Activated T-cell treated with anti-CD3 and anti-CD28 coated beads, Interleukin-2, amount 50 U/mL, for 4 hours (primary cell): ENCODE data around the gene RBBP8NL. TPM values are rescaled to one million over a fixed set of nuclear protein-coding genes. Genes with fewer than 3 reads are reported as not detected.
"Not testable (repeated sequence)": the region's sequence is repeated elsewhere in the genome, so short reads cannot be mapped to it uniquely, and the experiment has no call there.

Experiments
- ATAC-seq, 2 donors: fragments of 200-7000 bp; cut with Tn5 transposase; one replicate each; pipeline ENCODE4 v1.10.0; 2021
- DNase-seq: peaks from one replicate; pipeline ENCODE4 v3.0.0-alpha.2; 2020
- H3K27me3 Mint-ChIP-seq: one replicate; pipeline ENCODE4 v1.8.0; 2021; ENCODE audit warnings: low read depth, mixed read lengths
- H3K36me3 Mint-ChIP-seq: one replicate; pipeline ENCODE4 v1.8.0; 2022; ENCODE audit warnings: mixed read lengths; ENCODE audit not compliant: insufficient read depth
- H3K4me1 Mint-ChIP-seq: one replicate; pipeline ENCODE4 v1.8.0; 2021; ENCODE audit warnings: low read depth, mixed read lengths
- H3K4me3 Mint-ChIP-seq: one replicate; pipeline ENCODE4 v1.8.0; 2021; ENCODE audit warnings: mild to moderate bottlenecking, moderate library complexity, mixed read lengths
- H3K9me3 Mint-ChIP-seq: one replicate; pipeline ENCODE4 v1.8.0; 2021; ENCODE audit warnings: mixed read lengths
- total RNA-seq, 3 donors: library from RNA; stranded (reverse); gene quantifications; one replicate each; pipeline ENCODE4 v1.2.1, GENCODE V29; 2021

Gene RBBP8NL
- total RNA-seq, 3 donors from 2014 or later: not detected

DNA sequence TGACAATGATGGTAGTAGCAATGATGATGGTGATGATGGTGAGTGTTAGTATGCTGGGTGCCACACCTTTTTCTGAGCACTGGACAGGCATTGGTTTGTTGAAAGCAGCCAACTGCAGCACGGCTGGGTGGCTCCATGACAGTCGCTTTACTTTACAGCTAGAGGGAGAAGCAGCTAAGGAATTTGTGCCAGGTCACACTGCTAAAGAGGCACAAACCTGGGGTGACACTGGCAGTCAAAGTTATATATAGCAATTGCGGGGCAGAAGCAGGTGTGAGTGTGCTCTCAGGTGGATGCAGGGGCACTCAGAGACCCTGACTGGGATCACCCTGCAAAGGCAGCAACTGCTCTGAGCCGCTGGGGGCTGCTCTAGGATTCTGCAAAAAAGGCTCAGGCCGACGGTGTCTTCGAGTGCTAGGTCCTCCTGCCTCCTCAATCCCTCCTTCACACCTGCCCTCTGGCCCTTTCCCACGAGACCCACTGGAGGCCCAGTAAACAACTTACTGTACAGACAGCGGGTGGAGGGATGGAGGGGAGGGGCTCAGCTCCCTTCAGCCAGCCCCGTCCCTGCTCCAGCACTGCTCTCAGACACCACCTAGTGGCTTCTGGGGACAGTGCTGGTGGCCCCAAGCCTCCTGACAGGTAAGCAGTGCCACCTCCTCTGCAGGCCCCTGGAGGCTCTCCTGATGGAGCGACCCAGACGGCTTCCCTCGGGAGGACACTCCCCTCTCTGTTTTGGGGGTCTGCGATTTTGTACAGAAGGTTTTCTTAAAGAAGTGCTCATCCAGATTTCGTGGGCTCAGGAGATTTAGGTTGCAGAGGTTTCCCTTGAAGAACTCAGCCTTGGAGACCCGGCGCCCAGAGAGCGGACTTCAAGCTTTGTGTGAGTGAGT is 44.8 kb downstream of the RBBP8NL start:
- Mint-ChIP-seq H3K9me3 (peaks cover 4% of the 10 kb centered on the region), H3K27me3 (no peaks in the 10 kb centered on the region), H3K36me3 (peaks cover 11% of the 10 kb centered on the region), H3K4me1 (peaks cover 23% of the 10 kb centered on the region), H3K4me3 (no peak overlapping the region)
- ATAC-seq (peak; percentile 59 to 74), DNase-seq (peak; percentile 73)

DNA sequence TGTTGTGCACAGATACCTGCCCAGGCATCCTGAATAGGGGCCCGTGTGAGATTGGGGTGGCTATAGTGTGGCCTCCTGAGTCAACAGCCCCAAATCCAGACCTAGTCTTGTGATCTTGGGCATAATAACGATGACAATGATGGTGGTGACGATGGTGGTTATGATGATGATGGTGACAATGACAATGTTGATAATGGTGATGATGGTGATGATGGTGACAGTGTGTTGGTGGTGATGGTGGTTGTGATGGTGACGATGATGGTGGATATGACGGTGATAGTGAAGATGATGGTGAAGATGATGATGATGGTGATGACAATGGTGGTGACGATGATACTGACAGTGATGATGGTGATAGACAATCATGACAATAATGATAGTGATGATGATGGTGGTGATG is 45.5 kb downstream of the RBBP8NL start:
- ATAC-seq (no peak), DNase-seq (no peak)
- no peak overlapping the region for H3K4me3 Mint-ChIP-seq
- H3K27me3 Mint-ChIP-seq: no peaks in the 10 kb centered on the region
- peaks cover 21% of the 10 kb centered on the region for H3K4me1 Mint-ChIP-seq
- peaks cover 4% of the 10 kb centered on the region for H3K9me3 Mint-ChIP-seq
- peaks cover 10% of the 10 kb centered on the region for H3K36me3 Mint-ChIP-seq

DNA sequence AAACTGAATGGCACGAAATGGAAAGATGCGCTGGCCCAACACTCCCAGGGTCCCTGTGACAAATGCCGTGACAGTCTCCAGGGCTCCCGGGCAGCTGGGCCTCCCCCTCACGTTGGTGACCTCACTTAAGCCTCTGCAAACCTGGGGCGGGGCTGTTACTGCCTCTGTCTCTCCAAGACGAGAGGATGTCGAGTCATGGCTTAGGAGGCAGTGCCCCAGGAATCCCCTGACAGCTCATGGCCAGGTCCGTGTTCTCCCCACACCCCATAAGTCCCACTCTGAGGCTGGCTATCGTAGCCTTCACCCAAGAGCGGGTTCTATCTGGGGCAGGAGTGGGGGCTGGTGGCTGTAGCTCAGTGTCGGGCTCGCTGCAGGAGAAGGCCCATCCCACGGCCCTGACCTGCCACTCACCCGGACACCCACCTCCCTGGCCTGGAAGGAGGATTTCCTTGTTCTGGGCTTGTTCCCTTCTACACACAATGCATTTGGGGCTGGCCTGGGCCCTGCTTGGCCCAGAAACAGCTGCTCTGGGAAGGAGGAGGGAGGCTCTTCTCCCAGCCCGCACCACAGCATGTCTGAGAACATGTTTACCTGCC is 46.0 kb downstream of the RBBP8NL start:
- Mint-ChIP-seq H3K4me1 (peaks cover 21% of the 10 kb centered on the region), H3K4me3 (no peak overlapping the region), H3K36me3 (peaks cover 10% of the 10 kb centered on the region), H3K27me3 (no peaks in the 10 kb centered on the region), H3K9me3 (peaks cover 4% of the 10 kb centered on the region)
- no peak for DNase-seq
- no peak for ATAC-seq

DNA sequence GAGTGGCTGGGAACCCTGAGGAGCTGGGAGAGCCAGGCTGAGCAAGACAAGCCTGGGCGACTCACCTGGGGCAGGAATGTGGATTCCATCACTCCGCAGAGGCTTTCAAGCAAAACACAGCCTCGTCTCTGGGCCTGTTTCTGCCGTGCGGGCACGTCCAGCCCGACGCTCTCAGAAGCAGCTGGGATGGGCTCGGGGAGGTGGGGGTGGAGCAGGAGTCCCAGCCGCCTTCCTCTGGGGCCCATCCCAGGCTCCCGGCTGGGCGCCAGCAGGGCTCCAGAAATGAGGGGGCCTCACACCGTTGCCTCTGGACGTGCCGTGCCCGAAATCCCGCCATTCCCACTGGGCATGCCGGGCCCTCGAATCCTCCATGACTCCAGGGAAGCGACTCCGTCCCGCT is 49.1 kb downstream of the RBBP8NL start:
- peaks cover 5% of the 10 kb centered on the region for H3K4me1 Mint-ChIP-seq
- H3K27me3 Mint-ChIP-seq: no peaks in the 10 kb centered on the region
- H3K9me3 Mint-ChIP-seq: peaks cover 4% of the 10 kb centered on the region
- ATAC-seq (no peak), DNase-seq (no peak)
- H3K4me3 Mint-ChIP-seq: no peak overlapping the region
- peaks cover 10% of the 10 kb centered on the region for H3K36me3 Mint-ChIP-seq

DNA sequence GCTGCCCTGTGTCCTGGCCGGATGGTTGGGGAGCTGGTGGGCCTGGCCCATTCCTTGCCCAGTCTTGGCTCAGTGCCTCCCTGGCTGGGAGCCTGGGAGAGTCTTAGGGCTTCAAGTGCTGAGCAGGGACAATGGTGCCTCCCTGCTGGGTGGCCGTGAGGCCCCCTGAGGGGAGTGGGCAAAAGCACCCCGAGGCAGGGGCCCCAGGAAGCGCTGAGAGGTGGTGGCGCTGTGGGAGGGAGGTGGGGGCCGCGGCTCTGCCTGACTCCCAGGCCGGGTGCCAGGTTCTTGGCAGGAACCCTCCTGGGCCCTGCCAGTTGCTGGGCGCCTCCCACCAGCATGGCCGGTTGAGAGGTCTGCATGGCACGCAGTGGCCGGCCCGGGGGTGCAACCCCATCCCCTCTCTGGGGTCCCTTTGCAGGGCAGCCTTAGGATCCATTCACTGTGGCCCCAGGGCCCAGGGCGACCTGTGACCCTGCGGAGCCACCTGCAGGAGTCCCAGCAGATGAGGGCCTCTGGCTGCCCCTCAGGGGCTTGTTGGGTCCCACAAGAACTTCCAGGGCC is 49.6 kb downstream of the RBBP8NL start:
- ATAC-seq: no peak
- DNase-seq: no peak
- no peak overlapping the region for H3K4me3 Mint-ChIP-seq

DNA sequence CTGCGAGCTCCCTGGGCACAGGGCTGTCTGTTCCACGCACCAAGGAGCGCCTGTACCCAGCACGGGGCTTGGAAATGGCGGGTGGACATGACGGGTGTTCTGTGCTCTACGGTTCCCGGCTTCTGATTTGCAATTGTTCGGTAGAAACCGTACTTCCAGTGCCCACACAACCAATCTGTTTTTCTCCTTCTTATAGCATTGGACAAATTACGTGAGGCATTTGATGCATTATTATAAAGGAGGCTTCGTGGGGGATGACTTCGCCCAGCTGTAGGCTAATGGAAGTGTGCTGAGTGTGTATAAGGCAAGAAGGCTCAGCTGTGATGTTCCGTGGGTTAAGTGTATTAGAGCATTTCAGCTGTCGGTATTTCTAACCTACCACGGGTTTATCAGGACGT is 50.3 kb downstream of the RBBP8NL start:
- DNase-seq (no peak), ATAC-seq (no peak)
- Mint-ChIP-seq H3K27me3 (peaks cover 3% of the 10 kb centered on the region), H3K36me3 (peaks cover 5% of the 10 kb centered on the region), H3K4me1 (no peaks in the 10 kb centered on the region), H3K4me3 (no peak overlapping the region), H3K9me3 (peaks cover 4% of the 10 kb centered on the region)

More for the DNA sequence above, 49.6 kb downstream of the RBBP8NL start:
- Mint-ChIP-seq H3K4me1 (peaks cover 2% of the 10 kb centered on the region), H3K36me3 (peaks cover 8% of the 10 kb centered on the region), H3K9me3 (peaks cover 4% of the 10 kb centered on the region), H3K27me3 (peaks cover 3% of the 10 kb centered on the region)

DNA sequence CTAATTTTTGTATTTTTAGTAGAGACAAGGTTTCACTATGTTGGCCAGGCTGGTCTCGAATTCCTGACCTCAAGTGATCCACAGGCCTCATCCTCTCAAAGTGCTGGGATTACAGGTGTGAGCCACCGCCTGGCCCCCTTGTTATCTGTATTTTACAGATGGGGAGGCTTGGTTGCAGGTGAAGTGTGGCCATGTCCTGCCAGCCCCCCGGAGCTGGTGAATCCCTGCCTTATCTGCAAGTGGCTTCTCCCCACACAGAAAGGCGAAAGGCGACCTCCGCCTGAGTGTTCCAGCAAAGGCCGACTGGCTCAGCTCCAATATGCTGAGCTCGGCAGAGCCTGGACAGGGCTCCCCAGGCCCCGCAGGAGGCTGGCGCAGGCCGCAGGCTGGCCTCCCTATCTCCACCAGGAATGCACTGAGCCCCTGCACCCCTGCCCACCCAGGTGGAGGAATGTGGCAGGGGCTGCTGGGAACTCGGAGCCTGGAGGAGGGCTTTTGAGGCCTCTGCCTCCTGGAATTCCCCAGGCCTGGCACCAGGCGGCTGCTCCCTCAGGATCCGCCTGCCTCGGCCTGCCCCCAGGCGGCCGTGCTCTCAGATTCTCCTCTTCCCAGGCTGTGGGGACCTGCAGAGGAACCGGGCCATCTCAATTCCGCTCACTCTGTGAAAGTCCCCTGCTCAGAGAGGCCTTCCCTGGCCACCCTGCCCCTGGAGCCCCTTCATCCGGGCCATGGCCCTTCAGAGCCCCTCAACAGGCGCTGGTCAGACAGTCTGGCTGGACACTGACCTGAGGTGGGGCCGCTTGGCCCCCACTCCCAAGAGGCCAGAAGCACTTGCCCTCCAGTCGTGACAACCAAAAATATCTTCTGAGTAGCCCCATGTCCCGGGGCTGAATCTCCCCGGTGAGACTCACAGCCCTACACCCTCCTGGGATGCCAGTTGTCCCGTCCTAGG is 51.0 kb downstream of the RBBP8NL start:
- Mint-ChIP-seq H3K4me1 (no peaks in the 10 kb centered on the region), H3K9me3 (no peaks in the 10 kb centered on the region), H3K27me3 (peaks cover 3% of the 10 kb centered on the region), H3K4me3 (no peak overlapping the region), H3K36me3 (no peaks in the 10 kb centered on the region)
- ATAC-seq (no peak), DNase-seq (no peak)

DNA sequence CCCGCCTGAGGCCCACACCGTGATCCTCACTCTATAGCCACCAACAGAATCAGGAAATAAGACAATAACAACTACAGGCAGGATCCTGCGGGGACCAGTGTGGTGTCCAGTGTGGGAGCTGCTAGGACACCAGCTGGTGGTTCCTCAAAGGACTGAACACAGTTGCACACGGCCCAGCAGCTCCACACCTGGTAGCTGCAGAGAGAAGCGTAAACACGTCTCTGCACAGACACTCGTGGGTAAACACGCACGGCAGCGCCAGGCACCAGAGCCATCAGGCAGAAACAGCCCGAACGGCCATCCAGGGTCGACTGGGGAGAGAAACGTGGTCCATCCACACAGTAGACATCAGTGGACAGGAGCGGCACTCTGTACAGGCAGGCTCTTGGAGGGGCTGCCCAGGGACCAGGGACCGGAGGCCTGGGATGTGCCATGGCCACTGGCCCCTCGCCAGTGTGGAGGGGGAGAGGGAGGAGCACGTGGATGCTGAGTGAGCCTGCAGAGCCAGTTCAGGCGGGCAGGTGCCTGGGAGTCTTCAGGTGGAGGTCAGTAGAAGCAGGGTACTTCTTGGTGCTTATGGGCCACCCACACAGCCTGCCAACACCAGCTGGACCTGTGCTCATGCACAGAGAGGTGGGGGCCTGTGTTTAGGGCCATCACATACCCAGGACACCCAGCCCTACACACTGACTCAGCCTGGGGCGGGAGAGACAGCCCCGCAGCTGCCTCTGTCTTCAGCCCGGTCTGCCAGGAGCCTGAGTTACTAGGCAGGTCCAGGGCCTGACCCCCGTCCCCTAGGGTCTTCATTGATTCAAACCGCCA is 52.8 kb downstream of the RBBP8NL start:
- Mint-ChIP-seq H3K36me3 (no peaks in the 10 kb centered on the region), H3K27me3 (peaks cover 8% of the 10 kb centered on the region), H3K9me3 (no peaks in the 10 kb centered on the region)

DNA sequence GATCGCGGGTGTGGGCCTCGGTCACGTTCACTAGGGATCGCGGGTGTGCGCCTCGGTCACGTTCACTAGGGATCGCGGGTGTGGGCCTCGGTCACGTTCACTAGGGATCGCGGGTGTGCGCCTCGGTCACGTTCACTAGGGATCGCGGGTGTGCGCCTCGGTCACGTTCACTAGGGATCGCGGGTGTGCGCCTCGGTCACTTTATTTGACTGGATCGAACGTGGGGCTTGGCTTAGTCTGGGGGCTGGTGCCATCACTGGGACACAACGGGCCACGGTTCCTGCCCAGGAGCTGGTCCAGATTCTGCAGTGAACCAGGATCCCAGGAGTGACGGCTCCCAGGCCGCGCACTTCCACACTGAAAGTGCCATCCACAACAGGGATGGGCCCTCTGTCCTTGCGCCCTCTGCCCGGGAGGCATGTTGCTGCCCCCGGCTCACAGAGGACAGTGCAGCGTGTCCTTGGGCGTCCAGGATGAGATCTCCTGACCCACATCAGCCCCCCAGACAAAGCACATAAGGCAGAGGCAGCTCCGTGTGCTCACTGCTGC is 53.6 kb downstream of the RBBP8NL start:
- DNase-seq, H3K4me1 Mint-ChIP-seq, ATAC-seq, H3K36me3 Mint-ChIP-seq, H3K9me3 Mint-ChIP-seq, H3K4me3 Mint-ChIP-seq: not testable (repeated sequence)
- H3K27me3 Mint-ChIP-seq: peaks cover 14% of the 10 kb centered on the region

More for the DNA sequence above, 52.8 kb downstream of the RBBP8NL start:
- no peak overlapping the region for H3K4me3 Mint-ChIP-seq
- DNase-seq (no peak), ATAC-seq (no peak)
- no peaks in the 10 kb centered on the region for H3K4me1 Mint-ChIP-seq

DNA sequence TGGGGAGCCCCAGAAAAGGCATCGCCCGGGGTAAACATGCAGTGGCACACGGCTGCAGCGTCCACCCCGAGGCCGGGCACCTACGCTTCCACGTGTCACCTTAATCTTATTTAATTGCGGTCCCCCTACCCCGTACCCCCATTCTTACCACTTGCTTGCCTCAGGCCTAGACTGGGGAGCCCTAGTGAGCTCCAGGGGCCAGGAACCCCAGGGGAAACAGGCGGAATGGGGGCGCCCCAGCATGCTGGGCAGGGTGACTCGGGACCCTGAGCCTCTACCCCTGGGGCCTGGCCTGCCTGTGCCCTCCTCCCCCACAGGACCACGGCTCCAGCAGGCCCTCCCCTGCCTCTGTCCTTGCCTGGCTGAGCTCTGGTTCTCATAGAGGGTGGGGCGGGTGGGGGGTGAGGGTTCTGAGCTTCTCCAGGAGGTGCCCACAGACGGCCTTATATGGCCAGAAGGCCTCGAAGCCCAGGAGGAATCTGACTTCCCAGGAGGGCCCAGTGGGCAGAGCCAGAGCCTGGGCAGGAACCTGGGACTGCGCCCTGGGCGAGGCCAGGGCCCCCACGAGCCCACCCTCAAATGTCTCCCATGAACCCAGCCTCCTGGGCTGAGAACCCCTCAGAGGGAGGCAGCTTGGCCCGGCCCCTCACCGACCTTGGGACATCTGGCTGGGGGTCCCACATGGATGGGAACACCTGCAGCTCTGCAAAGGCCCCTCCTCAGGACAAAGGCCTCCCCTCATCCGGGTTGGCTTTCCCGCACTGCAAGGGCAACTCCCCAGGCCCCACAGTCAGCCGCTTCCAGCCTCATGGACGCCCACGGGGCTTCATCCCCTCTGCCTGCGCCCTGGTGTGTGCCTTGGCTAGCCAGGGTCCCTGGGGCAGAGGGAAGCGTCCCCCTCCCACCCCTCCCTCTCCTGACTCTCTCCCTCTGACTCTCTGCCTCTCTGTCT is 55.0 kb downstream of the RBBP8NL start:
- Mint-ChIP-seq H3K4me3 (no peak overlapping the region), H3K36me3 (no peaks in the 10 kb centered on the region), H3K27me3 (peaks cover 21% of the 10 kb centered on the region), H3K9me3 (no peaks in the 10 kb centered on the region), H3K4me1 (peaks cover 6% of the 10 kb centered on the region)
- DNase-seq: no peak
- no peak for ATAC-seq

DNA sequence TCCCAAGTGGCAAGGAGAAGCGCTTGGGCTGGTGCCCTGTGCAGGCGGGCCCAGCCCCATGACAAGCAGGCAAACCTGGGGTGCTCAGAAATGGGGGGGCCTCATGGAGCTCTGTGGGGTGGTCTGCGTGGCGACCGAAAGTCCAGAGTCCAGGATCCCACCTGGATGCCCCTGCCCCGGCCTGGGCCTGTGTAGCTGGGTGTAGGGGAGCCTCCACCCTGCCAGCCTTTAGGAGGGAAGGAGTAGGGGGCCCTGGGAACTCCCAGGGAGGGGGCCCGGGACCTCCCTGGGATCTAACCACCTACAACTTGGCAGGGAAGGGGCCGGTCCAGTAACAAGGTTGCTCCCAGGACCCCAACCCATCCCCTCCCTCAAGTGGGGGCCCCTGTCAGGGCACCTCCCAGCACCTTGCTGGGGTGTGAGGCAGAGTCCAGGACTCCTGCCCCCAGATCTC is 55.7 kb downstream of the RBBP8NL start:
- ATAC-seq: no peak
- Mint-ChIP-seq H3K36me3 (no peaks in the 10 kb centered on the region), H3K4me1 (peaks cover 6% of the 10 kb centered on the region)

DNA sequence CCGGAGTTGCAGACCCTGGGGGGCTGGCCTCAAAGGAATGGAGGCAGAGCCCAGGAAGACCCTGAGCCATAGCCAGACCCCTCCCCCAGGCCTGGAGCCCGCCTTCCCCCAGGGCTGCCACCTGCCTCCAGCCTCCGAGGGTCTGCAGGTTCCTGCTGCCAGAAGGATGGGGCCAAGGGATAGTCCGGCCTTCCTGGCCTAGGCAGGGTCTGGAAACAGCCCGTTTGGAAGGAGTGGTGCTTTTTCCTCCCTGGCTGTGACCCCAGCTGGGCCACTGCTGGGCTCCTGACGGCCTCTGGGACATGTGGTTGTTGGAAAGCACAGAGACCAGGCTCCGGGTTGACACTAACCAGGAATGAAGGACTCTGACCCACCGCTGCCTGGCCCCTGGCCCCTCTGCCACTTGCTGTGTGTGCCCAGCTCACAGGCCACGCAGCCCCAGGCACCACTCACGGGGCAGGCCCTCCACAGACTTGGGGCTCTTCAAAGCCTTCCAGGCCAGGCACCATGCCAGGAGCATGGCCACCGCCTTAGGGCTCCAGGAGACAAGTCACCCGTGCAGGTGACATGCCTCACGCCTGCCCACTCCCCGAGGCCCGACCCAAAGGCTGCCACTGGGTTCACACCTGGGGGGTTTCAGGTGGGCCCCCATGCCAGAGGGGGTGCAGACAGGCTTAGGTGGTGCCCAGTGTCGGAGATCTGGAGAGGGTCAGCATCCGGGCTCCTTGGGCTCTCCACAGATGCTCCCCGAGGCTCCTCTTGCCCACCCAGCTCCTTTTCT is 56.3 kb downstream of the RBBP8NL start:
- Mint-ChIP-seq H3K4me3 (no peak overlapping the region), H3K36me3 (no peaks in the 10 kb centered on the region), H3K27me3 (peaks cover 21% of the 10 kb centered on the region), H3K9me3 (no peaks in the 10 kb centered on the region), H3K4me1 (peaks cover 6% of the 10 kb centered on the region)
- ATAC-seq (no peak), DNase-seq (no peak)

More for the DNA sequence above, 55.7 kb downstream of the RBBP8NL start:
- DNase-seq: no peak
- Mint-ChIP-seq H3K27me3 (peaks cover 21% of the 10 kb centered on the region), H3K9me3 (no peaks in the 10 kb centered on the region), H3K4me3 (no peak overlapping the region)
